Thyroid gland (tissue), 4 donors: Measurements from ENCODE around the gene DNAJC17.

Experiments used
- CTCF ChIP-seq, 6 experiments: fragments of 200-600 bp in 3 of 6; fragments of 450-650 bp in 3 of 6; sonication (generic) in 3 of 6; IDR thresholded peaks; one replicate each; pipeline ENCODE4 v1.5.1; 2016 to 2019; ENCODE audit warnings: antibody characterized with exemption in 6 of 6, mild to moderate bottlenecking in 2 of 6, inconsistent platforms in 1 of 6, moderate library complexity in 1 of 6
- POLR2A ChIP-seq, 2 donors: fragments of 450-650 bp; IDR thresholded peaks; one replicate each; pipeline ENCODE4 v1.6.1; 2017; ENCODE audit warnings: antibody characterized with exemption in 2 of 2, mild to moderate bottlenecking in 2 of 2, moderate library complexity in 1 of 2

GRCh38 chr15:40787344-40787841, 19.9 kb downstream of the DNAJC17 start:
- no peak for TF ChIP-seq CTCF (IDR thresholded peaks at IDR 0.05)
- TF ChIP-seq POLR2A (IDR thresholded peaks at IDR 0.05): no peak
